UCSD-AML1 (cell line): Measurements from ENCODE around the gene UGT1A6.

ENCODE experiments used
- DNase-seq: peaks from one replicate; lab custom pipeline; 2025; ENCODE audit not compliant: unreplicated experiment; lab: John Stamatoyannopoulos, UW

UGT1A6 gene

GRCh38 chr2:233799087-233799665, 106.5 kb downstream of the UGT1A6 start:
- no peak for DNase-seq

- no peak for DNase-seq
Measured at GRCh38 chr2:233799716-233800115, 107.0 kb downstream of the UGT1A6 start.

- no peak for DNase-seq
Measured at GRCh38 chr2:233800208-233800607, 107.5 kb downstream of the UGT1A6 start.

- no peak for DNase-seq
Measured at GRCh38 chr2:233801357-233802131, 108.9 kb downstream of the UGT1A6 start.

- no peak for DNase-seq
Measured at GRCh38 chr2:233802132-233802815, 109.6 kb downstream of the UGT1A6 start.

- no peak for DNase-seq
Measured at GRCh38 chr2:233803292-233803911, 110.7 kb downstream of the UGT1A6 start.

GRCh38 chr2:233803994-233804393, 111.3 kb downstream of the UGT1A6 start:
- no peak for DNase-seq

- no peak for DNase-seq
Measured at GRCh38 chr2:233807215-233807865, 114.7 kb downstream of the UGT1A6 start.

- DNase-seq: no peak
Measured at GRCh38 chr2:233807966-233808935, 115.6 kb downstream of the UGT1A6 start.

- no peak for DNase-seq
Measured at GRCh38 chr2:233810385-233810784, 117.7 kb downstream of the UGT1A6 start.

- DNase-seq: no peak
Measured at GRCh38 chr2:233811087-233811486, 118.4 kb downstream of the UGT1A6 start.

- DNase-seq: no peak
Measured at GRCh38 chr2:233811732-233812131, 119.0 kb downstream of the UGT1A6 start.

GRCh38 chr2:233813236-233814055, 120.8 kb downstream of the UGT1A6 start:
- no peak for DNase-seq

- DNase-seq: no peak
Measured at GRCh38 chr2:233814056-233814835, 121.6 kb downstream of the UGT1A6 start.

- DNase-seq: no peak
Measured at GRCh38 chr2:233815861-233816260, 123.2 kb downstream of the UGT1A6 start.

- DNase-seq: no peak
Measured at GRCh38 chr2:233816334-233816733, 123.6 kb downstream of the UGT1A6 start.

- DNase-seq: no peak
Measured at GRCh38 chr2:233816771-233817170, 124.1 kb downstream of the UGT1A6 start.

- no peak for DNase-seq
Measured at GRCh38 chr2:233817361-233817911, 124.7 kb downstream of the UGT1A6 start.
